ENCODE measurements around the gene NINL.

Gene NINL

GRCh38 chr20:25465243-25466135 lies 119.8 kb downstream of the NINL start:
- DNase-seq (ENCODE audit: low read depth in 2 of 2), result no peak

DNA sequence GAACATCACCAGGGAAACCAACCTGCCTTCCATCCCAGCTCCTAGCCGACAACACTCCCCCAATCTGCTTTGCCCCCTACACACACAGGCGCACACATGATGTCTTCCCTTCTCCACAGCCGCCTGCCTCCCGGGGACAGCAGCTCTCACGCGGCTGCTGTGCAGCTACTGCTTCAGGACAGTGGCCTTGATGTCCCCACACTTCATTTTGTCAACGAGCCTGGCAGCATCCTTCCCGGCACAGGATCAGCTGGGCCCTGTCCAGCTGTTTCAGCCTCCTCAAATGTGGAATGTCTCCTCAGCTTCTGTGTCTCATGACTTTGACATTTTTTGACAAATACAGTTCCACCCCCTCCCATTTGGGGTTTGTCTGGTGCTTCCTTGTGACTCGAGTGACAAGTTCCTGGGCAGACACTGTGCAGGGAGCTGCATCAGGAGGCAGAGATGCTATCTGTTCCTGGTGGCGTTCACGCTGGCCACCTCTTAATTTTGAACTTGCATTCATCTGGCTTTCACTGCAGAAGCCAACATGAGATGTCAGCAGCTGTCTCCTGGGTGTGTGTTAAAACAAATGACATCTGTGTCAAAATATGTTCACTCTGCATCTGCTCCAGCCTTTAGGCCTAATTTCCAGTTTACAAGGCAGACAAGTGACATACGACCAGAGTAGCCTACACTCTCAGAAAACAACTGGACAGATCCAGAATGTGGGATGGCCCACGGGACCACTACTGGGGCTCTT lies 120.7 kb downstream of the NINL start:
- DNase-seq (ENCODE audit: low read depth in 2 of 2), result no peak

GRCh38 chr20:25461786-25462545 lies 123.4 kb downstream of the NINL start:
- DNase-seq (ENCODE audit: low read depth in 2 of 2), result no peak

- DNase-seq (ENCODE audit: low read depth in 2 of 2), result no peak
Measured at GRCh38 chr20:25461281-25461650, 124.1 kb downstream of the NINL start.

DNA sequence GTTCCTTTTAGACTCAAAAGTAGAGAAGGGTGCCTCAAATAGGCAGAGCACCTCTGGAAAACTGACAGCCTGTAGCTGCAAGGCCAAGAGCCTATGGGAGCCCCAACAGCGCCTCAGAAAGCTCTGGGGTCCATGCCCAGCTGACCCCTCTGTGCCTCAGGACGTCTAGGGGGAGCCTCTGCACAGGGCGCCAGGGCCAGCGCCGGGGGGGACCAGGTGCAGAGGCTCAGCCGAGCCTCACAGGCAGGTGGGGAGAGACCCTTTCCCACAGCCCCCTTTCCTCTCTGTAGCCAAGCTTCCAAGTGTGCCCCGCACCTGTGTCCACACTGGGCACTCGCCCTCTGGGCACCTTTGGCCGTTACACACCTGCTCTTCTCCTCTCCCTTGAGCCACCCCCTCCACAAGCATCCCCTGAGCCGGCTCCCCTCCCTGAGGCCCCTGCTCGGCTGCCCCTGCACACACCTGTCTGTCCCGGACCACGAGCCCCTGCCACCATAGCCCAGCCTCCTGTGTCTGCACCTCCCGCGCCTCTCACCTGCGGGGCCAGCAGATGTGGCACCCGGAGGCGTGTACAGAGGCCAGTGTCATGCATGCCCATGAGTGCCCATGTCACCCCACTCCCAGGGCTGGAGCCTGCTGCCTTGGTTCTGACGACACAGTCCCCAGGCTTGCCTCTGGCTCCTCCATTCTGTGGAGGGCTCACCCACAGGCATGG lies 124.6 kb downstream of the NINL start:
- DNase-seq (ENCODE audit: low read depth in 2 of 2), result no peak

DNA sequence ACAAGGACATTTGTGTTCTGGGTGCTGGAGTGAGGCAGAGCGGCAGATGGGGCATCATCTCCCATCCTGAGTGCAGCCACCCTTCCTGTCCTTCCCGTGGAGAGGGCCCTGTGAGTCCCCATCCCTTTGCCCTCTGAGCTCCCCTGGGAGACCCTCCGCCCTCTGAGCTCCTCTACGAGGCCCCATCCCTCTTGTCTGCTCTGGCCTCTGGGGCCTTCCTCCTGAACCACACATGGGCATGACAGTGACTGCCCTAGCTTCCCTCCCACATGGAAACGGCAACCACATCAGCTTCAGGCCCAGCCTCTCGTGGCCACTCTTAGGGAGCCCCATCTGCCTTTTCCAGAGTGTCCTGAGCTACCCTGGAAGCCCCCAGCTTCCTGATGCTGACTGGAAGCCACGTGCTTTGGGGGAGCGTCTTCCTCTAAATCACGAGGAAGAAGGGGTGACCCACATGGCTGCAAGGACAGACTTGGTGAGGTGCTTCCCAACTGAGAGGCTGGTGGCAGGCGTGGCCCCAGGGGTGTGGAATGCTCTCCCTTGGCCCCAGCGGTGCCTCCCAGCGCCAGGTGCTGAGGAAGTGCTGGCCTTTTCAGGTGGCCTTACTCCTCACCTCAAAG lies 125.3 kb downstream of the NINL start:
- no peak for DNase-seq (ENCODE audit: low read depth in 2 of 2)

- no peak for DNase-seq (ENCODE audit: low read depth in 2 of 2)
Measured at GRCh38 chr20:25459111-25459830, 126.1 kb downstream of the NINL start.

- DNase-seq (ENCODE audit: low read depth in 2 of 2), result no peak
Measured at GRCh38 chr20:25457886-25458680, 127.2 kb downstream of the NINL start.

- no peak for DNase-seq (ENCODE audit: low read depth in 2 of 2)
Measured at GRCh38 chr20:25454153-25454900, 131.0 kb downstream of the NINL start.

DNA sequence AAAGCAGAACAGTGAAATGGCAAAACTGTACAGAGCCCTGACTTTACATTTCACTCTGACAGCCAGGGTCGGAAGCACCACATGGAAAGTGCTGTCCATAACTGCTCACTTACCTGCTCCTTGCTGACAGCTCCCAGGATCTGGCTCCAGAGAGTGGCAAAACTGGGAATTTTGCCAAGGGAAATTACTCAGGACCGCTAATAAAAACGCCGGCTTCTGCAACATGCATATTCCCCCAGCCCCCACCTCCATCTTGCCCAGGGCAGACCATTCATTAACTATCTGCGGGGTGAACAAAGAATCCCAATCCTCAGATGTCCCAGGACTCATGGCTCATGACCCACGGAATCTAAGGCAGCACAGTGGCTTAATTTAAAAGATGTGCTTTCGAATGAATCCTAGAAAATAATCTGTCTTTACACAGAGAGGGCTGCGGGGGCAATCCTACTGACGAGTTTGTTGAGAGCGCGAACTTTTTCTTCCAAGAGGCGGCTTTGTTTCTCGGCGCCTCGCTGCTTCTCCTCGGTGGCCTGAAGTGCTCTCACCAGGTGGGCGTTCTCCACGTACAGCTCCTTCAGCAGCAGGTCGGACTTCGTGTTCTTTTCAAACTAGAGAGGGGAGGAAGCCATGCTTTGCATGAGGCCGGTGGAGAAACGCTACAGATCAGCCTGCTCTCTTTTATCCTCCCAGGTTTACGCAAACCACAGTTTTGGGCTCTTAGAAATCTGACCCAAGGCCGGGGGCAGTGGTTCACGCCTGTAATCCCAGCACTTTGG lies 132.1 kb downstream of the NINL start:
- DNase-seq (ENCODE audit: low read depth in 2 of 2), result no peak

- no peak for DNase-seq (ENCODE audit: low read depth in 2 of 2)
Measured at GRCh38 chr20:25452333-25452732, 133.0 kb downstream of the NINL start.

DNA sequence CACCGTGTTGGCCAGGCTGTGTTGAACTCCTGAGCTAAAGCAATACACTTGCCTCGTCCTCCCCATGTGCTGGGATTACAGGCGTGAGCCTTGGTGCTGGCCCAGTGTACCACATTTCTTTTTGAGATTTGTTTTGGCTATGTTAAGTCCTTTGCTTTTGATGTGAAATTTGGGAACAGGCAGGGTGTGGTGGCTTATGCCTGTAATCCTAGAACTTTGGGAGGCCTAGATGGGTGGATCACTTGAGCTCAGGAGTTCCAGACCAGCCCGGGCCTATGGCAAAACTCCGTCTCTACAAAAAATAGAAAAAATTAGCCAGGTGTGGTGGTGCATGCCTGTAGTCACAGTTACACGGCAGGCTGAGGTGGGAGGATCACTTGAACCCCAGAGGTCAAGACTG lies 137.7 kb downstream of the NINL start:
- DNase-seq (ENCODE audit: low read depth in 2 of 2), result no peak

- no peak for DNase-seq (ENCODE audit: low read depth in 2 of 2)
Measured at GRCh38 chr20:25444556-25444955, 140.8 kb downstream of the NINL start.

DNA sequence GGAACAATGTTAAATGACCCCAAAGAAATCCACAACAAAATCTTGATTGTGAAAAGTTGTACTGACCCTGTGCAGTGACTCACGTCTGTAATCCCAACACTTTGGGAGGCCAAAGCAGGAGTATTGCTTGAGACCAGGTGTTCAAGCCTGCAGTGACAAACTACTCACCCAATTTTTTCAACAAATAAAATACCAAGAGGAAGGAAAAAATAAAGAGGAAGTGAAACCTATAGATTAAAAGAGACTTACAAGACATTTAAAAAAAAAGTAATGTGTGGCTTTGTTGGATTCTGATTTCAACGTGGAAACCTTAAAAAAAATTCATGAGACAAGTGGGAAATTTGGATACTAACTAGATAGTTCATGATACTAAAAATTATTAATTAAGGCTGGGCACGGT lies 146.0 kb downstream of the NINL start:
- DNase-seq (ENCODE audit: low read depth in 2 of 2), result no peak

- no peak for DNase-seq (ENCODE audit: low read depth in 2 of 2)
Measured at GRCh38 chr20:25437153-25437581, 148.2 kb downstream of the NINL start.

DNA sequence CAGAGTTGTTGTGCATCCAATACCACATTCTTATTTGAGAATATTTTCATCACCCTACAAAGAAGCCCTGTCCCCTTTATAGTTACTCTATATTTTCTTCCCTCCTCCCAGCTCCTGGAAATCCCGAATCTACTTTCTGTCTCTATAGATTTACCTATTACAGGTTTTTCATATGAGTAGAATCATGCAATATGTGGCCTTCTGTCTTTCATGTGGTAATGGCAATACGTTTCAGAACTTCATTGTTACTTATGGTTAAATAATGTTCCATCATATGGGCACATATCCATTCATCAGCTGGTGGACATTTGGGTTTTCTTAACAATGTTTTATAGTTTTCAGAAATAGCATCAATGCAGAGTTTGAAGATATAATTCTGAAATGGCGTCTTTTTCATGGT lies 160.8 kb downstream of the NINL start:
- DNase-seq (ENCODE audit: low read depth in 2 of 2), result no peak

- no peak for DNase-seq (ENCODE audit: low read depth in 2 of 2)
Measured at GRCh38 chr20:25422032-25422431, 163.3 kb downstream of the NINL start.

GRCh38 chr20:25421102-25421501 lies 164.2 kb downstream of the NINL start:
- DNase-seq (ENCODE audit: low read depth in 2 of 2), result no peak
